Uterus (tissue), 2 donors: ENCODE data around the gene RFX1.

Source experiments
- POLR2A ChIP-seq, 2 donors: fragments of 450-650 bp; IDR thresholded peaks; one replicate each; pipeline ENCODE4 v1.6.1; 2016; ENCODE audit warnings: antibody characterized with exemption in 2 of 2, mild to moderate bottlenecking in 1 of 2, moderate library complexity in 1 of 2
- TF ChIP-seq, protein P1 (sequence below), 4 experiments: fragments of 200-600 bp in 2 of 4; fragments of 450-650 bp in 2 of 4; sonication (generic) in 2 of 4; IDR thresholded peaks; one replicate each; pipeline ENCODE4 v1.5.1; 2016 to 2019; ENCODE audit warnings: antibody characterized with exemption in 4 of 4, mild to moderate bottlenecking in 2 of 4, moderate library complexity in 1 of 4

DNA sequence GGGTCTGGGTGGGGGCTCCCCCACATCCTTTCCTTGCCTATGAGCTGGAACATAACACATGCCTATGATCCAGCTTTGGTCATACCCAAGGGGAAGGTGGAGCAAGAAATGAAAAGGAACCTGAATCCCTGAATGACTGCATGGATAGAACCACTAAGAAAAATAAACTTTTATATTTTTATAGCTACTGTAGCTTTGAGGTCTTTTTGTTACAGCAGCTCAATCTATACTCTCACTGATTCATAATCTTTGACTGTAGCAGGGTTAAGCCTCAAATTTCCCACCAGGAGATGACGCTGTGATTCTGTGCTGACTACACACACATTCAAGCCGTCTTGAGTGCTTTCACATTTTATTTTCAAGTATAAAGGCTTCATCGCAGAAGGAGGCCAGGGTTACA is 46.9 kb upstream of the RFX1 start:
- TF ChIP-seq POLR2A (IDR thresholded peaks at IDR 0.05), result no peak
- TF ChIP-seq, protein P1, sequence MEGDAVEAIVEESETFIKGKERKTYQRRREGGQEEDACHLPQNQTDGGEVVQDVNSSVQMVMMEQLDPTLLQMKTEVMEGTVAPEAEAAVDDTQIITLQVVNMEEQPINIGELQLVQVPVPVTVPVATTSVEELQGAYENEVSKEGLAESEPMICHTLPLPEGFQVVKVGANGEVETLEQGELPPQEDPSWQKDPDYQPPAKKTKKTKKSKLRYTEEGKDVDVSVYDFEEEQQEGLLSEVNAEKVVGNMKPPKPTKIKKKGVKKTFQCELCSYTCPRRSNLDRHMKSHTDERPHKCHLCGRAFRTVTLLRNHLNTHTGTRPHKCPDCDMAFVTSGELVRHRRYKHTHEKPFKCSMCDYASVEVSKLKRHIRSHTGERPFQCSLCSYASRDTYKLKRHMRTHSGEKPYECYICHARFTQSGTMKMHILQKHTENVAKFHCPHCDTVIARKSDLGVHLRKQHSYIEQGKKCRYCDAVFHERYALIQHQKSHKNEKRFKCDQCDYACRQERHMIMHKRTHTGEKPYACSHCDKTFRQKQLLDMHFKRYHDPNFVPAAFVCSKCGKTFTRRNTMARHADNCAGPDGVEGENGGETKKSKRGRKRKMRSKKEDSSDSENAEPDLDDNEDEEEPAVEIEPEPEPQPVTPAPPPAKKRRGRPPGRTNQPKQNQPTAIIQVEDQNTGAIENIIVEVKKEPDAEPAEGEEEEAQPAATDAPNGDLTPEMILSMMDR (IDR thresholded peaks at IDR 0.05), result no peak
